ES-I3 (cell line): ENCODE results near the gene NCCRP1.

Source experiments
- H3K36me3 ChIP-seq: 2 replicates; pipeline ENCODE4 v1.6.1; 2013; ENCODE audit warnings: mild to moderate bottlenecking, low read length, control low read depth, moderate library complexity; ENCODE audit not compliant: insufficient read depth
- H3K4me1 ChIP-seq: 2 replicates; pipeline ENCODE4 v1.6.1; 2013; ENCODE audit warnings: mild to moderate bottlenecking, control low read depth, low read length; ENCODE audit not compliant: insufficient read depth
- H3K9ac ChIP-seq: 2 replicates; pipeline ENCODE4 v1.6.1; 2013; ENCODE audit warnings: low read depth, mild to moderate bottlenecking, low read length, moderate library complexity
- H3K9me3 ChIP-seq: 2 replicates; pipeline ENCODE4 v1.6.1; 2013; ENCODE audit warnings: mild to moderate bottlenecking, low read length, moderate library complexity; ENCODE audit not compliant: control insufficient read depth, insufficient read depth

NCCRP1 gene

DNA sequence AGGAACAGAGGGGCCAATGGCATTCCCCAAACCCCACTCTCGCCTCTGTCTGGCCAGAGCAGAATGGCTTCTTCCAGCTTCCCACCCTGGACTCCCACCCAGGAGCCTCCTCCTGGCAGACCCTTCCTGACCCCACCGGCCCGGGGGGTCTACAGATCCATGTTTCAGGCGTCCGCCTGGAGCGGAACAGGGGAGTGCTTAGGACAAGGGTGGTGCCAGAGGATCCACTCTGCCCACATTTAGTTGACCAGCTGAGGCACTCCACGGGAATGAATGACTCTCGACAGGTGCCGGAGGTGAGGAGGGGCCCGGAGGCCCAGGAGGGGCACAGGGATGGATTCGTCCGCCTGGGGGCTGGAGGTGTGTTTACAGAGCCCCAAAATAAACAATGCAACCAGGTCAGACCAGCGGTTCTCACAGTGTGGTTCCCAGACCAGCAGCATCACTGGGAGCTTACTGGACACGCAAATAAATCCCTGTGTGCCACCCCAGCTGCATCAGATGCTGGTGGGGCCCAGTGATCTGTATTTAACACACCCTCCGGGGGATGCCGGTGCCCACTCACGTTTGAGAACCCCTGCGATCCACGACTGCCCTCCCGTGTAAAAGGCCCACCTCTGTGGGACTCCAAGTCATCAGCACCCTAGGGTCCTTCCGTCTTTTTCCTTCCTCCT lies 15.1 kb upstream of the NCCRP1 start:
- Histone ChIP-seq H3K4me1 (no peaks in the 10 kb centered on the region), H3K36me3 (no peaks in the 10 kb centered on the region), H3K9ac (no peak overlapping the region), H3K9me3 (no peaks in the 10 kb centered on the region)

GRCh38 chr19:39182174-39182505 lies 14.6 kb upstream of the NCCRP1 start:
- Histone ChIP-seq H3K9ac (no peak overlapping the region), H3K9me3 (no peaks in the 10 kb centered on the region), H3K4me1 (no peaks in the 10 kb centered on the region), H3K36me3 (no peaks in the 10 kb centered on the region)

DNA sequence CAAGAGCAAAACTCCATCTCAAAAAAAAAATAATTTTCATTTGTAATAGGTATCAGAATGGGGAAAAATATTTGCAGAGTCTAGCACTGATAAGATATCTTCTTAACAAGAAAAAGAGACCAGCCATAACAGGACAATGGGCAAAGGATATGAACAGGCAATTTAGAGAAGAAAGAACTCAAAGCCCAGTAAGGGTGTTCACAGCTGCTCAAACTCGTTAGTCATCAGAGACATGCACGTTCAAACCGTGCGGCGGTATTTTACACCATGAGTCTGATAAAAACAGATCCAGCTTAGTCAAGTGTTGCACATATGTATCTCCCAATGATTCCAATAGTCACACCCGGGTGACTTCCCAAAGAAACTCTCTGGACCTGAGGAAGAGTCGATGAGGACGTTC lies 13.7 kb upstream of the NCCRP1 start:
- H3K9ac ChIP-seq, result no peak overlapping the region

GRCh38 chr19:39186391-39186790 lies 10.4 kb upstream of the NCCRP1 start:
- H3K9ac ChIP-seq, result no peak overlapping the region
- no peaks in the 10 kb centered on the region for H3K36me3 ChIP-seq
- no peaks in the 10 kb centered on the region for H3K9me3 ChIP-seq
- no peaks in the 10 kb centered on the region for H3K4me1 ChIP-seq

More for the DNA sequence above, 13.7 kb upstream of the NCCRP1 start:
- Histone ChIP-seq H3K36me3 (no peaks in the 10 kb centered on the region), H3K9me3 (no peaks in the 10 kb centered on the region), H3K4me1 (no peaks in the 10 kb centered on the region)

GRCh38 chr19:39187552-39187943 lies 9.2 kb upstream of the NCCRP1 start:
- Histone ChIP-seq H3K9ac (no peak overlapping the region), H3K9me3 (no peaks in the 10 kb centered on the region), H3K4me1 (no peaks in the 10 kb centered on the region), H3K36me3 (no peaks in the 10 kb centered on the region)

- H3K36me3 ChIP-seq, result no peaks in the 10 kb centered on the region
- no peaks in the 10 kb centered on the region for H3K4me1 ChIP-seq
- H3K9ac ChIP-seq, result no peak overlapping the region
- no peaks in the 10 kb centered on the region for H3K9me3 ChIP-seq
These were observed 7.8 kb upstream of the NCCRP1 start for GRCh38 chr19:39188960-39189359.

GRCh38 chr19:39190768-39191167 lies 6.0 kb upstream of the NCCRP1 start:
- Histone ChIP-seq H3K4me1 (0 out of 2 replicates have a peak, but pooled peaks cover 3% of the 10 kb centered on the region), H3K9me3 (no peaks in the 10 kb centered on the region), H3K9ac (no peak overlapping the region), H3K36me3 (no peaks in the 10 kb centered on the region)

DNA sequence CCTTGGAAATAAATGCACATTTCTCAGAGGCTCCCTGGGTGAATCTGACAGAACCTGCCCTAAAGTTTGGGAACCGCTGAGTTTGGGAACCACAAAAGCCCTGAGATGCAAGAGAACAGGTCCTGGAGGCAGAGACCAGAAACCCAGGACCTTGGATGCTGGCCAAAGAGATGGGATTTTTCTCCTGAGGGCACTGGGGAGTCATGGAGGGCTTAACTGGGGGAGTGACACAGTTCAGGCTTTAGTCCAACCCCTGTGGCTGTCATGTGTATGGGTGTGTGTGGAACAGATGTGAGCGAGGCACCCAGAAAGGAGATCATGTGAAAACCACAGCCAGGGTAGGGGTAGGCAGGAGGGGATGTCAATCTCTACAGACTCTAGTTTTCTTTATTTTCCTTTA lies 3.9 kb upstream of the NCCRP1 start:
- Histone ChIP-seq H3K4me1 (0 out of 2 replicates have a peak, but pooled peaks cover 3% of the 10 kb centered on the region), H3K9ac (no peak overlapping the region), H3K36me3 (no peaks in the 10 kb centered on the region), H3K9me3 (no peaks in the 10 kb centered on the region)

GRCh38 chr19:39193803-39194202 lies 3.0 kb upstream of the NCCRP1 start:
- Histone ChIP-seq H3K4me1 (0 out of 2 replicates have a peak, but pooled peaks cover 3% of the 10 kb centered on the region), H3K36me3 (no peaks in the 10 kb centered on the region), H3K9ac (no peak overlapping the region), H3K9me3 (no peaks in the 10 kb centered on the region)

DNA sequence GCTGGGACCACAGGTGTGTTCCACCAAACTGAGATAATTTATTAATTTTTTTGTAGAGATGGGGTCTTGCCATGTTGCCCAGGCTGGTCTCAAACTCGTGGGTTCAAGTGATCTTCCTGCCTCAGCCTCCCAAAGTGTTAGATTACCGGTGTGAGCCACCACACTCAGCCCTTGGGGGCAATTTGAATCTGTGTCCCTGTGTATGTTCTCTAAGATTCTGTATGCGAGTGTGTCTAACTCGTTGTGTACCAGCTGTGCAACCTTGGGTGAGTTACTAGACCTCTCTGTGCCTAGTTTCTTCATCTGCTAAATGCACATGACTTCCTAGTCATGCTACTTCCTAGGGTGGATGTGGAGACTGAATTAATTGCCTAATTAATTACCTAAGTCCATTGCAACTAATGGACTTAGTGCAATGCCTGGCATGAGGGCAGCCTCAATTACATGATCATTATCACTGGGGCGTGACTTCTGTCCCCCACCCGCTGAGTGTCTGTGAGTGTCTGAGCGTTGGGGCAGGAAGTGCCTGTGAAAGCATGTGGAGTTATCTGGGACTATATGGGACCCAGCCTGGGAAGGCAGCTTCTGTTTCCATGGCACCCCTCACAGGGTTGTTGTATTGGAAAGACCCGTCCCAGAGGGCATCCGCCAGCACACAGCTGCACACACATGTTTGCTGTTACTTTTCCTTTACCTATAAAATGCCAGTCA lies 1.8 kb upstream of the NCCRP1 start:
- Histone ChIP-seq H3K9ac (no peak overlapping the region), H3K36me3 (no peaks in the 10 kb centered on the region), H3K4me1 (peaks cover 3% of the 10 kb centered on the region; the same call in 1 of the 2 replicates), H3K9me3 (no peaks in the 10 kb centered on the region)

- Histone ChIP-seq H3K4me1 (peaks cover 3% of the 10 kb centered on the region; the same call in 1 of the 2 replicates), H3K9ac (no peak overlapping the region), H3K9me3 (no peaks in the 10 kb centered on the region)
These were observed 1.0 kb upstream of the NCCRP1 start for GRCh38 chr19:39195755-39196154.

DNA sequence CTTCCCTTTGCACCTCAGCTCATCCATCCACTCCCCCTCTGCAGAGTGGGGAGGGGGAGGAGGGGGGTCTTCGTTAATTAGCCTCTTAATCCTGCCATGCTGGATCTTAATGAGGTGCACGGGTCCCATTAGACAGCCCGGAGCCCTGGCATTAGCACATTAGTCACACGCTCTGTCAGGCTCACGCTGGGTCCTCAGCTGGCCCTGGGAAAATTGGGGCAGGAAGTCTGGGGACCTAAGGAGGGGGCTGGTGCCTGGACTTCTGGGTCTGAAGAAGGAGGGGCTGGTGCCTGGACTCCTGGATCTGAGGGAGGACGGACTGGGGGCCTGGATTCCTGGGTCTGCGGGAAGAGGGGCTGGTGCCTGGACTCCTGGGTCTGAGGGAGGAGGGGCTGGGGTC lies 444 bp upstream of the NCCRP1 start:
- peaks cover 3% of the 10 kb centered on the region; the same call in 1 of the 2 replicates for H3K4me1 ChIP-seq
- H3K9ac ChIP-seq, result no peak overlapping the region; the same call in 1 of the 2 replicates
- no peaks in the 10 kb centered on the region for H3K9me3 ChIP-seq
- no peaks in the 10 kb centered on the region for H3K36me3 ChIP-seq

More at GRCh38 chr19:39195755-39196154, 1.0 kb upstream of the NCCRP1 start:
- H3K36me3 ChIP-seq, result no peaks in the 10 kb centered on the region

DNA sequence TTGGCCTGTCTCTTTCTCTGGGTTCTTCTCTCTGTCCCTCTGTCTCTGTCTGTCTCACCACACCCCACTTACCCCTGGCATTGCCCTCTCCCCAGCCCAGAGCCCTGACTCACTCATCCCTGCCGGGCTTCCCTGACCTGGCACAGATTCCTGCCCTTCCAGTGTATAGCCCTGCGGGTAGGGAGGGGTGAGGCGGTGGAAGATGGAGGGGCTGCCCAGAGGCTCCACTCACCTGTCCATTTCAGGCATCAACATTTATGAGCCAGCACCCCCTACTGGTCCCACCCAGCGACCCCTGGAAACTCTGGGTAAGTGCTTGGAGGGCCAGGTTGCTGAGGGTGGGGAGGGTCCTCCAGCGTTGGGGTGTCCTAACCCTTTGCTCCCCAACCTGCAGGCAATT lies 1.0 kb downstream of the NCCRP1 start:
- H3K9ac ChIP-seq, result no peak overlapping the region
- H3K9me3 ChIP-seq, result no peaks in the 10 kb centered on the region
- peaks cover 3% of the 10 kb centered on the region; the same call in 1 of the 2 replicates for H3K4me1 ChIP-seq
- H3K36me3 ChIP-seq, result no peaks in the 10 kb centered on the region

DNA sequence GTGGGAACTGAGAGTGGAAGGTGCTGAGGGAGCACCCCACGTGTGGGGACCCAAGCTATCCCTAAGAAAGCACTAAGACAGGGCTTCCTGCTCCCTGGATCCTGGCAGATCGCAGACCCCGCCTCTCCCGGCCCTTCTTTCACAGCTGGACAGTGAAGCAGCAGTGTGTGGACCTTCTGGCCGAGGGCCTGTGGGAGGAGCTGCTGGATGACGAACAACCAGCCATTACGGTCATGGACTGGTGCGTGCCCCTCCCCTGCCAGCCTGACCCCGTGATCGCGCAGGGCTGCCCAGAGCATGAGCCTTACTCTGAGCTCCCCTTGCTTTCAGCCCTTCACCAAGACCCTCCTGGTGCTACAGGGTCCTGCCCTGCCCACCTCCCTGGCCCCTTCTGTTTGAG lies 2.3 kb downstream of the NCCRP1 start:
- H3K9ac ChIP-seq, result no peak overlapping the region
- no peaks in the 10 kb centered on the region for H3K36me3 ChIP-seq
- peaks cover 3% of the 10 kb centered on the region; the same call in 1 of the 2 replicates for H3K4me1 ChIP-seq
- no peaks in the 10 kb centered on the region for H3K9me3 ChIP-seq
